ENCODE data around the gene ST8SIA6.
"Not testable (repeated sequence)": the region's sequence is repeated elsewhere in the genome, so short reads cannot be mapped to it uniquely, and the experiment has no call there.

ST8SIA6 gene

DNA sequence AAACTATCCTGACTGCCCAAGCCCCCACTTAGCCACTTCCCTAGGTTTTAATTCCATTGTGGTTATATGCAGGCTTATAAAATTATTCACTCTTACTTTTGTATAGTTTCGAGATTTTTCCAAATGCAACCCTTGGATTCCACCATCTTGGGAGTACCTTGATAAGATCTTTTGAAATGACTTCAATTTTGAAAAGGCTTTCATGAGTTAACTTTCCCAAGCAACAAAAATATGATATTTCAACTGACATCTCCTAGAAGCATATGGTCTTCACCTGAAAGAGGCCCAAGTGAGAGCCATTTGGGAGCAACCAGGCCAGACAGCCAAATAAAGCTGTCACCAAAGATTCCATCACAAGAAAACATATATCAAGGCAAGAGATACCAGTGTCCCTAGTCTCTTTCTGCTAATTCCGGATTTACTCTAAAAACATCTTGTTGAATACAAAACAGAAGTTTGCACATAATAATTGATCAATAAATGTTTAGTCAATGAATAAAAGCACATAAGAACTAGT, 1.7 kb upstream of the ST8SIA6 start:
- DNase-seq = no peak

DNA sequence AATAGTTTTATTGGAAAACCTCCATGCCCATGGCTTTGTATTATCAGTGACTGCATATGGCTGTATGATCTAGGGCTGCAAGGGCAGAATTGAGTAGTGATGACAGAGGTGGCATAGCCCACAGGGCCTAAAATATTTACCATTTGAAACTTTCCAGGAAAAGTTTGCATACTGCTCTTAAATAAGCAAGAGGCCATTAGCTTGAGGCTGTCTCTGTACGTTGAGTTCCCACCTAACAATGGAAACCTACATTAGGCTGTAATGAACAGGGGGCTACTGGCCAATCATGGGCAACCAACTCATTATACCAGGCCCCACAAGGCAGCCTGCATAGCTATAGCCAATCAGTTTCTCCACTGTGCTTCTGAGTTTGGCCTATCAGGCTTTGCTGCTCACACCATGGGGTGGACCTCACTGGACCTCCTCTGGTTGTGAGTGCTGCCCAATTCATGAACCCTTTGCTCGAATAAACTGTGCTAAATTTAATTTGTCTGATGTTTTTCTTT, 673 bp upstream of the ST8SIA6 start:
- DNase-seq = no peak

DNA sequence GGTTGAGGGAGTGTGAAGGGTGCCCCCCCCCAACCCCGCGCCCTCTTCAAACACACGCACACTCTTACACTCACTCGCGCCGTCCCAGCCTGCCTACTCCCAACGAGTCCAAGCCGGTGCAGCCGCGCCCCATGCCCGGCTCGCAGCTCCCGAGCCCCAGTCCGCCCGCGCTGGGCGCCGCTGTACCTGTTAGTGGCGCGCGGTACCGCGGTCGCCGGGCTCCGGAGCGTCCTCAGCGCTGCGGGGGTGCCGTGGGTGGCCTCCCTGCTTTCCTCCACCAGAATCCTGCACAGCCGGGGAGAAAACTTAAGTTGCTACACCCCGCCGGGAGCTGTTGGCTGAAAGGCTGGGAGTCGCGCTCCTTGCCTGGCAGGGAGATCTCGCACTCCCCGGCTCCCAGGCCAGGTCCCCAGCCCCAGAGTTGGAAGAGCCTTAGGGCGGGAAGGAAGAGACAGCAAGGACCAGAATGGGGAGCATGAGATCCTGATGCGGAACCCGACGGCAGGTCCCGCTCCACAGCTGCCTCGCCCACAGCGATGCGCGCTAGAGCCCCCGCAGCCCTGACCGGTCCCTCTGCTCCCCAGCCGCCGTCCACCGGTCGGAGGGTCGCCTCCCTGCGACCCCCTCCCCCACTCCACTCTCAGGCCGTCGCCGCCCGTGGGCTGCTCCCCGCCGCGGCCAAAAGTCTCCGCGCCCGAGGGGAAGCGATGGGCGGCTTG, 863 bp downstream of the ST8SIA6 start:
- DNase-seq = peak; percentile 42

DNA sequence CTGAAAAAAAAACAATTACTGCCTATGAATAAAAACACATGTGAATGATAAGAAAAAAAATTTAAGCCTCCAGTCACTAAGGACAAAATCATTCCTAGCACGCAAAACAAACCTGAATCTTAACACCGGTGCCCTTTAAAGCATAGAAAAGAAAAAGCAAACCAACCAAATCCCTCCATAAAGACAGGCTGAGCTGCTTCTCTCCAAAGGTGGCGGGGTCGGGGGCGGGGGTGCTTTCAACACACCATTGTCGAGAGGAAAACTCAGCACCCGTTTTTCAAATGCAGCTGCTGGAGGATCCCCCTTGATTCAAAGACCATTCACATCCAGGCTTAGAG, 1.4 kb downstream of the ST8SIA6 start:
- DNase-seq = no peak

DNA sequence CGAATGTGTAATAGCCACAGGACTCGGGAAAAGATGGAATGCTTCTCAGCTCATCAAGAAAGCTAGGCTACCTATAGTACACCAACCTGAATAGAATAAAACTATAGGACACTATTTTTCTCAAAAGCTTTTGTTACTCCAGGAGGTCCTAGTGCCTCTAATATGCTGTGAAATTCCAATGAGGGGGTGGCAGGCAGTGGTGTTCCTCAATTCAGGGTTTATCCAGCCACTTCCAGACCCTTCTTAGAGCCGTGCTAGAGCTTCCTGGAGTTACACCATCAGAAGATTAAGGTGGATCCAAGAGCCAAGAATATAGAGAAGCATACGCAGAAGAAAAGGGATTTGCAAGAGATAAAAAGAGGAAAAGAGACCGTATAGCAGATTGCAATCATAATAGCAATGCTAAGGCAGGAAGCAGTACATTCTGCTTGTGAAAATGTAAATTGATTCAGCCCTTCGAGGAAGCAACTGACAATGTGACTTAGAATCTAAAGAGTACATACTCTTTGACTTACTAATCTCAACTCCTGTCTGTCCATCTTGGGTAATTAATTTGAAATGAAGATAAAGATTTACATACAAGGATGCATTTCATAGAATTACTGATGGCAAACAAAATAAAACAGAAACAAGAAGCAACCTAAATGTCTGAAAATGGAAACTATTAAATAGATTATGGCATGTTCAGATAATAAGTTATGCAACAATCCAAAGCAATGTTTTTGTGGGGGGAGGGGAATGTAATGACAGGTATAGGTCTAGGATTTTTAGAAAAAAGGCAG, 2.1 kb downstream of the ST8SIA6 start:
- DNase-seq = no peak

DNA sequence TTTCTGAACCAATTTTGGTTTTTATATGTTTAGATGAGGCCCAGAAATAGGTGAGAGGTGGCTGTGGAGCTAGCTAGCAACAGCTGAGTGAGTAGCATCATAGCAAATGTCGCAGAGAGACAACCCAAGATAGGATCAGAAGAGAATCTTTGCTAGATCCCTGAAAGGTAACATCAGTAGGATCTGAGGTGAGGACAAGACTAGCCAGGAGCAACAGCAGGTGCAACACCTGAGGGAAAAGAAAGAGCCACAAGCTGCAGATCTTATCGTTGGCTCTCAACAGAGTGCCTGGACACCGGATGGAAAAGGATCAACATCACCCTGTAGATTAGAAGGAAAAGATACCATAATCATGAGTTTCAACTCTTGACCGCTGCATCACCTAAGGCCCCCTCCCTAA, 4.4 kb downstream of the ST8SIA6 start:
- DNase-seq = no peak

DNA sequence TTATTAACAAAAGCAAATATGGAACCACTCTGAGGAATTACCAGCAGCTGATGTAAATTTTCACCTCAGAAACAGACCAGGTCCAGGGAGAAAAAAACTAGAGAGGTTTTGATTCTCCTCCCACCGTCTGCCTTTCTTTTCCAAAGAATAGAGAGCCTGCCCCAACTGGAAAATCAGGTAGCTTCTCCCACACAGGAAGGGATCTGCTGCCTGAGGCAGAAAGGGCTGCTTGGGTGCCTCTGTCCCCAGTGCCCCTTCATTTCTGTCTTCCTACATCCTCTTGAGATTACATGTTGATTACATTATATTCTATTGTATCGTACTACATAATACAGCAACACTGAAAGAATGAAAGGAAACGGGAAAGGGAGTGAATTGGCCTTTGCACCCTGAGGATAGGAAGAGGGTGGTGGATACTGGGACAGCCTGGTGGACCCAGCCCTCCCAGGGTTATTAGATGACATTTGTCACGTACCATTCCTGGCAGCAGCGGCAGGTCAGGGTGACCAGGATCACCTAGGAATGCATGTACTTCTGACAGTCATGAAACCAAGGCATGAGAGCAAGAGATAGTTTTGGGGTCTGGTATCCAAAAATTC, 8.9 kb downstream of the ST8SIA6 start:
- no peak for DNase-seq

DNA sequence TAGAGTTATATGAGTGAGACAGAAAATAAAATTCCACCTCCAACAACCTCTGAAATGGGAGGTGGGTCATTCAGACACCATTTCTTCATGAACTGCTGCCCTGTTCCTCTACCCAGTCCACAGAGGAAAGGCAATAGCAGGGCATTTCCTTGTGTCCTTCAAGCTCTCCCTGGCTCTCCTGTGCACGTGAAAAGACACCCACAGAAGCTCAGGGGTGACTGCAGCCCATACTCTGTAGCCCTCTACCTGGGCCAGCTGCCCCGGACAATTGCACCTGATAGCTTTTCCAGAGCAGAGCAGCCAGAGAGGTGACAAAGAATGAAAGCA, 10.0 kb downstream of the ST8SIA6 start:
- no peak for DNase-seq

DNA sequence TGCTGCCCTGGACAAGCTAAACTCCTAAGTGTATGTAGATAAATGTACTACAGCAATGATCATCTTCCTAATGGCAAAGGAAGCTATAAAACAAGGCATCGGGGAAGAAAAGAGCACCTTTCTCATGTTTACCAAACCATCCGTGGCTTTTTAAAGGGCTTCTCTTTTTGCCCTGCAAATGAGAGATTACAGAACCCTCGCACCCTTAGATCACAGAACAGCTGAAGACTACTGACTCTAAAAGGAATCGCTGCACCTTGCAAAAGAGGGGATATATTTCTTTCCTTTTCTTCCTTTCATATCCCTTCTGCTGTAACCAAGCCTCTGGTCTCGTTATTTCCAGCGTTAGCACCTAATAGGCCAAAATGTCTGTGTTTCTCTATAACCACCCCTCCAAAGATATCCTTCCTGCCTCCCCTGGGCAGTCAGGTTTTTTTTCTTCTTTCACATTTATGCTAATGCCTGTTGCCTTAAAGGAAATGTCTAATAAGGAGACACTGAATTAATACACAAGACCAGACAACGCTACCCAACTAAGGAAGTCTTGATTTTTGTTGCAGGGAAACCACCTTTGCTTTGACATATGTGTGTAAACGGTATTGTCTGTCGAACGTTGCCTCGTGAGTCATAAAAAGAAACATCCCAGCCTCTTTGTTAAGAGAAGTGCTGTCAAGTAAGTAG, 10.5 kb downstream of the ST8SIA6 start:
- peak; percentile 42 for DNase-seq

DNA sequence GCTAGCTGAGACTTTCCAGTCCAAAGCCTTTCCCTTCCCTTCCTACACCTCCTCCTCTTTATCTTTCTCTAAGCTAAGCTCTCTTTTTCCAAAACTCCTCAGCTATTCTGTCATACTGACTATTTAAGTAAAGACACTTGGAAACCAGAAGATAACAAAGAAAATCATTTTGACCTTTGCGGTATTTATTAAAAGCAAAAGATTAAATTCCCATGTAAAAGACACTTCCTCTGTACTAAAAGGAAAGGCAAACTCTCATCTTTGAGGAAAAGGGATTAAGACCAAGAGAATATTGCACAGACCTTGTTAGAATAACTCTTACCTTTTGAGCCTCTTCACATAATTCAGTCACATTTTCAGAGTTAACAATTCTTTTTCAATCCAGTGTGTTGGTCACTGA, 15.8 kb downstream of the ST8SIA6 start:
- DNase-seq = no peak

DNA sequence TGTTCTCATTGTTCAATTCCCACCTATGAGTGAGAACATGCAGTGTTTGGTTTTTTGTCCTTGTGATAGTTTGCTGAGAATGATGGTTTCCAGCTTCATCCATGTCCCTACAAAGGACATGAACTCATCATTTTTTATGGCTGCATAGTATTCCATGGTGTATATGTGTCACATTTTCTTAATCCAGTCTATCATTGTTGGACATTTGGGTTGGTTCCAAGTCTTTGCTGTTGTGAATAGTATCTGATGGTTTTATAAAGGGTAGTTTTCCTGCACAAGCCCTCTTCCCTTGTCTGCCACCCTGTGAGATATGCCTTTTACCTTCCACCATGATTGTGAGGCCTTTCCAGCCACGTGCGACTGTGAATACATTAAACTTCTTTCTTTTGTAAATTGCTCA, 17.8 kb downstream of the ST8SIA6 start:
- not testable (repeated sequence) for DNase-seq

DNA sequence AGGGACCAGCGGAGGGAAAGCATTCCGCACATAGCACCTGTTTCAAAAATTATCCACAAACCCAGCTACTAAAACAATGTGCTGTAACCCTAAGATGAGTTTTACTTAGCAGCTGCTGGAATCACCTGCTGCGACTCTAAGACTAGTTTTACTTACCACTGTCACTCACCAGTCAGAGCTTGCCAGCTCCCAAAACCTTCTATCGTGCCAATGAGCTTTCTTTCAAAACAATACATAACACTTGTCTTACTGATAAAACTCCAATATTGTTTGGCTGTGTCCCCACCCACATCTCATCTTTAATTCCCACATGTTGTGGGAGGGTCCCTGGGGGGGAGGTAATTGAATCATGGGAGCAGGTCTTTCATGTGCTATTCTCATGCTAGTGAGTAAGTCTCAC, 18.4 kb downstream of the ST8SIA6 start:
- DNase-seq = no peak

DNA sequence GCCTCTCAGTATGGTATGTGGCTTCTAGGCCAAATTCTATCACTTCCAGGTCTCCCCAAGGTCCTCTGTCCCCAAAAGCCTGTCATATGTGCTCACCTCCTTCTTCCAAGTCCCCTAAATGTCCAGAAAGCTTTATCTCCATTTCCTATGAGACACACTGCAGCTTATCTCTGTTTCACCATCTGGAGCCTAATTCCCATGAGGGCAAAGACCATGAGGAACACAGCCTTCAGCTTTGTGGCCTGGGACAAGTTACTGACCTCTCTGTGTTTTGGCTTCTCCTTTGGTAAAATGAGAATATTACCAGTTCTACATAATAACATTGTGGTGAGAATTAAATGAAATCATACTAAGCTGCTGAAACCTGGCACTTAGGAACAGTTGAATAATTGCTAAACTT, 19.2 kb downstream of the ST8SIA6 start:
- no peak for DNase-seq

DNA sequence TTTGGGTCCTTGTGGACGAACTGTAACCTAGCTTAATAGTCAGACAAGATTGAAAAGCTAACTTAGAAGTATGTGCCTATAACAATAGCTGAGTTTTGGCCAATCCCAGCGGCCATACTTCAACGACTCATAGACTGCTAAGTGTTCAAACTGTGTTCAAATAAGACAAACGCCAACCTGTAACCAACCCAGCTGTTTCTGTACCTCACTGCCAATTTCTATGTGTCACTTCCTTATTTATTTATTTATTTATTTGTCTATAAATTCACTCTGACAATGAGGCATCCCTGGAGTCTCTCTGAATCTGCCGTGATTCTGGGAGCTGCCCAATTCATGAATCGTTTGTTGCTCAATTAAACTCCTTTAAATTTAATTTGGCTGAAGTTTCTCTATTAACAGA, 21.7 kb downstream of the ST8SIA6 start:
- no peak for DNase-seq

DNA sequence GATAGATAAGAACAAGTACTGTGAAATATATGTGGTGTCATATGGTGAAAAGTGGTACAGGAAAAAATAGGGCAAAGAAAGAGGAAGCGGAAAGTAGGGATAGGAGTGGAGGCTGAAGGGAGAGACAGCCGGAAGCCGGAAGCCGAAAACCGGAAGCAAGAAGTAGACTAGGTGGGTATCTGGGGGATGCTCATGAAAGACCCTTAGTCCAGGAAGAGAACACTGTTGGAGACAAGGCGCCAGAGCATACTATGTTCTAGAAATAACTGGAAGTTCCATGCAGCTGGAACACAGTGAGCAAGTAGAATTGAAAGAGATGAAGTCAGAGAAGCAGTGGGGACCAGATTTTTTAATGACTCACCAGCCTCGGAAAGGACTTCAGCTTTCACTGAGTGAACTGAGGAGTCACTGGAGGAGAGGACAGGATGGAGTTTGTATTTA, 22.5 kb downstream of the ST8SIA6 start:
- DNase-seq = no peak

DNA sequence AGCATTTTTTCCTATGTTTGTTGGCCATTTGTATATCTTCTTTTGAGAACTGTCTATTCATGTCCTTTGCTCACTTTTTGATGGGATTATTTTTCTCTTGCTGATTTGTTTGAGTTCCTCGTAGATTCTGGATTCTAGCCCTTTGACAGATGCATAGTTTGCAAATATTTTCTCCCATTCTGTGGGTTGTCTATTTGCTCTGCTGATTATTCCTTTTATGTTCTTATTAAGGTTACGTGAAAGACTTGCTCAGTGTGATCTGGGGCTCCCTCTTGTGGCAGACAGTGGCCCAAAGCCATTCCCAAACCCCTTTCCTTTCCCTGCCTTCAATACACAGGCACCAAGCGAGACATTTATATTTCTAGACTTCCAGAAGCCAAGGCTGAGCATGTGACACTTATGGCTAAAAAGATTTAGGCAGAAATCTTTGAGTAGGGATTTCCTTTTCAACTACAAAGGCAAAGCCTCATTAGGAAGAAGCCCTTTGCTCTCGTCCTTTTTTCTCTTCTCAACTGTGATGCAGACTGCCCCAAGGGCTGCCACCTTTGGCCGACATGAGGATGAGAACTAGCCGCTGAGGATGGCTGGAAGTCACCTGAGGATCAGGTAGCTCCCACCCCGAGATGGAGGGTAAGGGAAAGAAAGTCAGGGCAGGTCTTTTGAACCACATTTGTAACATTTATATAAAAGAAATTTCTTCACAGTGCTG, 23.6 kb downstream of the ST8SIA6 start:
- peak; percentile 72 for DNase-seq

DNA sequence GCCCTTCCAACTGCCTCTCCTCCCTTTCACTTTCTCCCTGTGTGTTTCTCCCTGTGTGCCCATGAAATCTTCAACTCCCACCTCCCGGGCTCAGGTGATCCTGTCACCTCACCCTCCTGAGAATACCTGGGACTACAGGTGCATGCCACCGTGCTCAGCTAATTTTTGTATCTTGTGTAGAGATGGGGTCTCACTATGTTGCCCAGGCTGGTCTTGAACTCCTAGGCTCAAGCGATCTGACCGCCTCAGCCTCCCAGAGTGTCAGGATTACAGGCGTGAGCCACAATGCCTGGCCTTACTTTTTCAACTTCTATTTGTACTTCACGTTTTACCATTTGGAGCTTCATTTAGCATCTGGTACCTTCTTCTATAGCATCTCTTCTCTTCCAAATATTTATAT, 24.9 kb downstream of the ST8SIA6 start:
- DNase-seq = no peak

DNA sequence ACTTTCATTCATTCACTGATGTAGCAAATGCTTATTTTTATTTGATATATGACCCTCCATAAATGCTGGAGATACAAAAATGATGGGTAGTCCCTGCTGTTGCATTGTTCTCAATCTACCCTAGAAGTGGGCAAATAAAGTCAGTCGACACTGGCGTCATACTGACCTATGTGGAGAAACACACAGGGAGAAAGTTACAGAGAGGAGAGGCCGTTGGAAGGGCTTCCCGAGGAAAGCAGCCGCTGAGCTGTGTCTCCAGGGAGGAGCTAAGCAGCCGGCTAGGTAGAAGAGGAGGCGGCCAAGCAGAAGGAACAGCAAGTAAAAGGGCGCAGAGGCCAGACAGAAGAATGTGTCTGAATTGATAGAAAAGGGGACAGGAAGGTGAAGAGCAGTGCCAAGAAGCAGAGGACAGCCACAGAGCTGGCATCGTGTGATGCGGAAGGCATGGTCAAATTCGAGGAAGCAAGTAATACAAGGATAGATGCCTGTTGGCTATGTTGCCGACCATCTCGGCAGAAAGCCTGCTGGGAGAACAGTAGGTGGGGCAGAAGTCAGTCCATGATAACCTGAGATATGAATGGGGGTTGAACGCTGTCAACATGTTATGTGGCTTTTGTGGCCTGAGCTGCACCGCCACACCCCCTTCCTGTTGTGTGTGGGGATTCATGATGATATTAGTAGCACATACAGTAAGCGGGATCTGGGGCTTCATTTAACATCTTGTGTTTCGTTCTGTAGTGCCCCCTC, 25.9 kb downstream of the ST8SIA6 start:
- peak; percentile 80 for DNase-seq

DNA sequence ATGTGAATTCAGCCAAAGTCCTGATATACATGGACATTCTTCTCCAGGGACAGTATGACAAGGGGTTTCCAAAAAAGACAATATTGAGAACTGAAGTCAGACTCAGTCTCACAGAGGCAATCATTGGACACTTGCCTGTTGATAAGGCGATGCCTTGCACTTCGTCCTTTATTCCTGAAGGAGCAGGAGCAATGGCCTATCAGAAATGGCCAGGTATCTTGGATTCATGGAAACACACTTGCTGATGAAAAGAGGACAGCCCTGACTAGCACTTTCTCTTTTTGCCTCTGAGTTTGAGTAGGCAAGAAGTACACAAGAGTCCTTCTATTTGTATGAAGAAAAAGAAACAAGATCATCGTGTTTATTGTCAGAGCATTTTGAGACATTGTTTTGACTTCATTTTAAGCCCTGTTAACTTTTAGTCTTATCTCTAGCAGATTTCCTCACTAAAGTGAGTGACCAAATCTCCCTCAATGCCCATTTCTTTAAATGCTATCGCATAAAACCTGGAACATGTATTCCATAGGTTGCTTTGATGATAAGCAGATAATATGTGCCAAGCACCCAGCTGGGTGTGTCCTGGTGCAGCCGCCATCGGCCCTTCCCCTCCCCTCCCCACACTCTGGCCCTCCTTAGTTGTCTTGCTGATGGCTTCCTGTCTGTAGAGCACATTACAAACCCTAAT, 26.6 kb downstream of the ST8SIA6 start:
- DNase-seq = peak; percentile 23

DNA sequence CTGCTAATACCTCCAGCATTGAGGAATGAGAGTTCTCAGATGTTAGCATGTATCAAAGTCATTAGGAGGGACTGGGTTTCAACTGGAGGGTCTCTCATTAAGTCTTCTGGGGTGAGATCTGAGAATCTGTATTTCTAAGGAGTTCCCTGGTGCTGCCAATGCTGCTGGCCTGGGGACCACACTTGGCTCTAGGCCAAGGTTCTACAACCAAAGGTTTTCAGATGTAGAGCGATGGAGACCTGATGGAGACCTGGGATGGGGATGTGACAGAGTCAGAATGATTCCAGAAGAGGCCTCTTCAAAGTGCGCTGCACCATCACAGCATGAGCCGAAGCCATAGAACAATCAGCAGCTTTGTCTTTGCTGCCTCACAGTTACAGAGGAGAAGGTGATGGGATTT, 27.2 kb downstream of the ST8SIA6 start:
- no peak for DNase-seq

DNA sequence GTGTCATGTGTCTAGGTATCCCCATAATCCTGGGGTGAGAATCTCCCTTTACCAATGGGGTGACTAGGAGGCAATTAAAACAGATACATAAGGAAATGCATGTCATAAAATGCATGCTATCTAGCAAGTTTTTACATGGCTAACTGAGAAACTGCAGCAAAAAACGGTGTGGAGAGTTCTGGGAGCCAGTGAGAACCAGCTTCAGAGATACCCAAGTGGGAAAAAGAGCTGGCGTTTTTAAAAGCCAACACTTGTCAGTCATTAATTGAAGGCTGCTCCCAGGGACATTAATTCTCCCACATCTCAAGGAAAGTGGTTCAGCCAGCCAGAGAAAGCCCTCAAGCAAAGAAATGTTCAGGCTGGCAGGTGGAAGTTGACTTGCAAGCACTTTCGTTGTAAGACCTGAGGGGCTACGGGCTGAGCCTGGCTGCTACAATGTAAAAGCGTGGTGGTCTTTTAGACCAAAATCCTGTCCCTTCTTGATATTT, 28.1 kb downstream of the ST8SIA6 start:
- DNase-seq = no peak
